Activated CD8-positive, alpha-beta memory T cell treated with anti-CD3 and anti-CD28 coated beads, Interleukin-2, amount 50 U/mL, for 24 hours (primary cell): Measurements from ENCODE around the gene HPS6.

Experiments used
- DNase-seq: peaks from one replicate; pipeline ENCODE4 v3.0.0-alpha.2; 2020; ENCODE audit errors: extremely low read depth

The HPS6 gene

DNA sequence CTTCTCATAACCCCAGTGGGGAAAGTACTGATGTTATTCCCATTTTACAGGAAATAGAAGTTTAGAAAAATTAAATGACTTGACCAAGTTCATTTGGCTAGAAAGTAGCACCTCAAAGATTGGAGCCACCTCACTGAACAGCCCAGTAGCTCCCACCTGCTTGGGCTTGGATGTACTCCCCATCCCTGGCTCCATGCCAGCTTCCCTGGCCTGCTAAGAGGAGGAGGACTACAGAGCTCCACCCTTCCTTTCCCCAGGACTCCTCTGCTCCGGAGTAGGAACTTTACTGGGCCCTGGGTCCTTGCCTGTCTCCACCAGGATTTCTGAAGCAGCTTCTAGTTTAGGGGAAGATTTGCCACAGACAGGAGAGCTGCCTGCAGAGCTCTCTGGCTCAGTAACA lies 3.1 kb downstream of the HPS6 start:
- DNase-seq: no peak

DNA sequence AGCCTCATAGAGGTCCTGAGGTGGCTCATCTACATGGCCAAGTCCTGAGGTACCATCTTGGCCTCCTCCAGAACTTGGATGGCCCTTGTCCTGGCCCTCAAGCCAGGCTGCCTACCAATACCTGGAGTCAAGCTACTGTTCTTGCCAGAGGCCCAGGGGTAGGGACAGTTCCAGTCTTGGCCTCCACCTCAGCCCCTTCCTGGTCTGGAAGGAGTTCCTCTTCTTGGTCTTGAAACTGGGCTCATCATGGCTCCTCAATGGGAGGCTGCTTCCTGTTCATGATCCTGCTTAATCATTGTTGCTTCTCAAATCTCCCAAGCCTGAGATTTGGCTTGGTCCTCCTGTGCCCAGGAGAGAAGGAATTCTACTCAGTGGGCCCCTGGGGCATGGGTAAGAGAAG lies 3.9 kb downstream of the HPS6 start:
- no peak for DNase-seq

DNA sequence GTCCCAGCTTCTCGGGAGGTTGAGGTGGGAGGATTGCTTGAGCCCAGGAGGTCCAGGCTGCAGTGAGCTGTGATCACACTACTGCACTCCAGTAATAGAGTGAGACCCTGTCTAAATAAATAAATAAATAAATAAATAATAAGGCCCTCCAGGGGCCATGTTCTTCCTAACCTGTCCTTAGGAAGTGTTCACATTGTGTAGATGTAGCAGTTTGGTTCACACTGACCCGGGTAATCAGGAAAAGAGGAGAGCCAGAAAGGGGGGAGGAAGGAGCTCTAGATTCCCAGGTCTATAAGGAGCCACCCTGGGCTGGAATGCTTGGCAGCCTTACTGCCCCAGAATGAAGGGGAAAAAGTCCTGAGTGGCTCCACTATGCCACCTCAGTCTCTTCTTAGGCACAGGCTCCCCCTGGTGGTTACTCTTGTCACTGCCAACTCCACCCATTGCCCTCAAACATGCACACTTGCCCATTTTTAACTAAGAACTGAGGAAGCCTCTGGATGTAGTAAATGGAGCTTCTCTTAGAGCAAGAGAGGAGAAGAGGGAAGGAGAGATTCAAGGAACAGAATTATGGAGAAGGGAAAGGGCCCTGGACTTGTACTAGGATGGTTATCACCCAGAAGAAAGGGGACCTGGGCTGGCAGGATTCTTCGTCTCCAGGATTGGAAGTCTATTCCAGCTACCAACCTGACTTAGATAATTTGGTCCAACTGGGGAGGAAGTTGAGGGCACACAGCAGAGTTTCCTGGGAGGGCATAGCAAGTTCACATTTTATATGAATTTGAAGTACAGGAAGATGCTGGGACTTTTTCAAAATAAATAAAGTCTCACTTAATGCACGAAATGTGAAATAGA lies 7.8 kb downstream of the HPS6 start:
- peak; percentile 44 for DNase-seq

DNA sequence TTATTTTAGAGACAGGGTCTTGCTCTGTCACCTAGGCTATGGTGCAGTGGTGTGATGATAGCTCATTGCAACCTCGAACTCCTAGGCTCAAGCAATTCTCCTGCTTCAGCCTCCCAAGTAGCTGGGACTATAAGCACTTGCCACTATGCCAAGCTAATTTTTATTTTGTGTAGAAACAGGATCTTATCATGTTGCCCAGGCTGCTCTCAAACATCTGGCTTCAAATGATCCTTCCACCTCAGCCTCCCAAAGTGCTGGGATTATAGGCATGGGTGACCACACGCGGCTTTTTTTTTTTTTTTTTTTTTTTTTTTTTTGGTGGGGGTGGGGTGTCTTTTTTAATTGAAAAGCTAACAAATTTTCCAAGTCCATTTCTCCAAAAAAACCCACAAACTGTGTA lies 18.4 kb downstream of the HPS6 start:
- no peak for DNase-seq

DNA sequence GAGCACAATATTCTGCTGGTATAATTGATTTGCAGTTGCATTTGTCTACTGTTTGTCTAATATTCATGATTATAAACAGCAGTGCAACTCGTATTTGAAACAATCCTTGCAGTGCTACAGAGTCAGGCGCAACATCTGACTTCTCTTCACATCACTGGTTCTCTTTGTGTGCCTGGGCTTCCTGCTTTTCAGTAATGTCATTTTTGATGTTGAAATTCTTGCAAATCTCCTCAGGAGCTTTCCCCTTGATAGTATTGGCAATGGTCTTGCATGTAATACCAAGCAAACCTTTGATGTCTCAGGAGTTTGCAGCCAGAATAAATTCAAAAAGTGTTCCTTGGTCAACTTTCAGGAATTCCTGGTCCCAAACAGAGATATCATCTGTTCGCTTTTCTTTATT lies 20.2 kb downstream of the HPS6 start:
- DNase-seq: no peak

DNA sequence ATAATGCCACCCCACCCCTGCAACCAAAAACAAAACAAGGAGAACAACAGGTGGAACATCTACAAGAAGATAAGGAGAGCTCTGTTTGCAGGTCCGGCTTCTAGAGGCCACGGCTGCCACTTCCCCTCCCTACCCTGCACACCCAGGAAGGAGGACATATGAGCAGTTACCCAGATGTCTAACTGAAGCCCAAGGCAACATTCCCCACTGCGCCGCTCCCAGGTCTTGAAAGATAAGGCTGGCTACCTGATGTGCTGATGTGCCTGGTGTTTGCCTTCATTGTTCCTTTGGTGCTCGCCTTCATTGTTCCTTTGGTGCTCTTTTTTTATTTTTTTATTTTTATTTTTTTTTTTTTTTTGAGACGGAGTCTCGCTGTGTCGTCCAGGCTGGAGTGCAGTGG lies 21.0 kb downstream of the HPS6 start:
- no peak for DNase-seq

DNA sequence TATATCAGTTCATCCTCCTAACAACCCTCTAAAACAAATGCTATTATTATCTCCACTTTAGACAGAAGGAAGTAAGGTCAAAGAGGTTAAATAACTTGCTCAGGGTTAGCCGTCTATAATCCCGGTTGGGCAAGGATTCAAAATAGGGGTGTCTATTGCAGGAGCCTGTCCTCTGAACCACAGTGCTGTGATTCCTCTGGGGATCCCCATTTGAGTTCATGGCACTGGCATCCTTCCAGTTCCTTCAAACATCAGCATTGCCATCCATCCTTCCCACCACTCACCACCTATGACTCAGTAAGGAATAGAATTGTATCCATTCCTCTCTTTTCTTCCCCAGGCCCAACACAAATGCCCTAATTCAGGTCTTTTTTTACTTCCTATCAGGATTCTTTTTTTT lies 25.6 kb downstream of the HPS6 start:
- no peak for DNase-seq

DNA sequence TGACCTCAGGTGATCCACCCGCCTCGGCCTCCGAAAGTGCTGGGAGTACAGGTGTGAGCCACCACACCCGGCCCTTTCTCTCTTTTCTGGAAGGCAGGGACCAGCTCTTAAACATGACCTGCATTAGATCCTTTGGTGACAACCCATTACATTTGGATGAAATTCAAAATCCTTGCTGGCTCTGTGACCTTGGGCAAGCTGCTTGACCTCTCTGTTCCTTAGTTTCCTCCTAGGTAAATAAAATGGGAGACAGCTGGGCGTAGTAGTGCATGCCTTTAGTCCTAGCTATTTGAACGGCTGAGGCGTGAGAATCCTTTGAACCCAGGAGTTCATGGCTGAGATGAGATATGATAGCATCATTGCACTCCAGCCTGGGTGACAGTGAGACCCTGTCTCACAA lies 31.3 kb downstream of the HPS6 start:
- no peak for DNase-seq

DNA sequence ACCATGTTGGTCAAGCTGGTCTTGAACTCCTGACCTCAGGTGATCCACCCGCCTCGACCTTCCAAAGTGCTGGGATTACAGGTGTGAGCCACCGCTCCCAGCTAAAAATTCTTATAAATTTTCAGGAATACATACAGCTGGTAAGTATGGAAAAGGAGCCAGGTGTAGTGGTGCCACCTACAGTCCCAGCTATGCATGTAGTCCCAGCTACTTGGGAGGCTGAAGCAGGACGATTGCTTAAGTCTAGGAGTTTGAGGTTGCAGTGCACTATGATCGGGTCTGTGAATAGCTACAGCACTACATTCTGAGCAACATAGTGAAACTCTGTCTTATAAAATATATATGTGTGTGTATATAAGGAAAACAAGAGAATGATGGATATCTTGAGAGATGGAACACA lies 36.0 kb downstream of the HPS6 start:
- DNase-seq: no peak

DNA sequence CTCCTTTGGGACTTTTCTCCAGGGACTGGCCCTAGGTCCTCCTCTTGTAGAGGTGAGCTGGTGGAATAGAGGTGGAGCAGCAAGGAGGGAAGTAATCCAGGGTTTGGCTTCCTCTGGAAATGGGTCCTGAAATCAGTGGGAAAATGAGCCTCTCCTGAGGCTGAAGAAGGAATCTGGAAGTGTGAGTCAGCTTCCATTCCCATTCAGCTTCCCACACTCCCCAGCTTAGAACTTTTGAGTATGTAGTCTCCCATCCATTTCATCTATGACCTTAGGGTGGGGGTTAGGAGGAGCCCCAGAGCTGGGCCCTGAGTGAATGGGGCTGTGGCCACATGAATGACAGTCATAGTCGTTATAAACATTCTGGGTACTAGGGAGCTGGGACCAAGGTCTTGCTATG lies 37.3 kb downstream of the HPS6 start:
- no peak for DNase-seq

DNA sequence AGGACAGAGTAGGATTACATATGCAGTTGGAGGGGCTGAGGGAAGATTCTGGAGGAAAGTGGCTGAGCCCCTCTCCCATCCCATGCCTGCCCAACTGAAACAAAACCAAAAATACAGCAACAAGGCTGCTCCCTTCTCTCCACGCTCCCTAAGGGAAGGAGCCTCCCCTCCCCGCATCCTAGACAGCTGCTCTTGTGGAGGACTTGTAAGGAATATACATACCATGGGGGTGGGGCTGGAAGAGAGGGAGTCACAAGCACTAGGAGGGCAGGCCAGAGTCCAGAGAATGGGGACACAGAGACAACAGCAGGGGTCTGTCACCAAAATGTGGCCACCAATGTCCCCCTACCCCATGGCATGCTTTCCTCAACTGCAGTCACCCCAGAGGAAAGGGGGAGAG lies 41.8 kb downstream of the HPS6 start:
- DNase-seq: no peak

DNA sequence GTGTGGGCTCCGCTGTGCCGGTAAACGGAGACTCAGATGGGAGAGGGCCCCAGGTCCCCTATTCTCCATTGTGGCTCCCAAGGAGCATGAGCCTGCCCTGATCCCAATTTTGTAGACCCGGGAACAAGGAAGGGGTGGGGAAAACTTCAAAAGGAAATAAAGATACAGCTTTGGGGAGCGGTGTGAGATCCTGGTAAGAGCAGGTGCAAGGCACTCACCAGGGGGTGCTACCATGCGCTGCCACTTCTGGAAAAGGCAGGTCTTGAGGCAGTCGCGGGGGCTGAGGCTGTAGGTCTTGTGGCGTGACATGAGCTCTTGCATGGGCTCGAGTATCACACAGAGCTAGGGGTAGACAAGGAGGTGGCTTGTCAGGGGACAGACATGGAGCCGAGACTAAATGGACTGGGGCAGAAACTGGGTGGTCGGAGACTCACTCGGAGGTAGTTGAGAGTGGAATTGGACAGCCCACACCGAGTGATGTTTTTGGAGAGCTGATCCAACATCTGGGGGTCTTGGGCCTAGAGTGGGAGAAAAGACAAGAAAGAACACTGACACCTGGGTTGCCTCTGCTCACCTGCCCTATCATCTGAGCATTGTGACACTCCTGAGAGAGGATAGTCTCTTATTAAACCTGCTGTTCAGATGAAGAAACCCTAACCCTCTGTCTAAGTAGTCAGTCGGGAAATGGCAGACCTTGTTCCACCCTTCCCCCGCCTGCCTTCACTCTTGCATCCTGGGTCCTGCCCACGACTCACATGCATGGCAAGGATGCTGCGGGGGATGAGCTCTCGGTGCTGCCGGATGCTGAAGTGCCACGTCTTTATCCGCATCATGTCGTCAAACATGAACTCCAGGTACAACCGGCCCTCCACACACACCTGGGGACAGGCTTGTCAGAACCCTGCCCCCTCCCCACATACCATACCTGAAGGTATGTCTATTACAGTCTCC lies 44.3 kb downstream of the HPS6 start:
- DNase-seq: no peak

DNA sequence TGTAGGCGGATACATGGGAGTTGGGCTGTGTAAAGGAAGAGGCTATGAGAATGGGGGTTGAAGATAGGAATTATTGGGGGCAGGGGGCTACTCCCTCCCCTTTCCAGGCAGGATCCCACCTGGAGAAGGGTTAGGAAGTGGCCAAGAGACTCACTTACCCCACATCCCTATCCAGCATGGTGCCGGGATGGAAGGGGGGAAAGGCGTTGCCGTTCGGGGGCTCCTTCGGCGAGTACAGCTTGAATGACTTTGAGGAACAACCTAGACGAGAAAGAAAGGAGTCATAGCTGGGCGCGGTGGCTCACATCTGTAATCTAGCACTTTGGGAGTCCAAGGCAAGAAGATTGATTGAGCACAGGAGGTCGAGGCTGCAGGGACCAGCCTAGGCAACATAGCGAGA lies 46.1 kb downstream of the HPS6 start:
- no peak for DNase-seq

DNA sequence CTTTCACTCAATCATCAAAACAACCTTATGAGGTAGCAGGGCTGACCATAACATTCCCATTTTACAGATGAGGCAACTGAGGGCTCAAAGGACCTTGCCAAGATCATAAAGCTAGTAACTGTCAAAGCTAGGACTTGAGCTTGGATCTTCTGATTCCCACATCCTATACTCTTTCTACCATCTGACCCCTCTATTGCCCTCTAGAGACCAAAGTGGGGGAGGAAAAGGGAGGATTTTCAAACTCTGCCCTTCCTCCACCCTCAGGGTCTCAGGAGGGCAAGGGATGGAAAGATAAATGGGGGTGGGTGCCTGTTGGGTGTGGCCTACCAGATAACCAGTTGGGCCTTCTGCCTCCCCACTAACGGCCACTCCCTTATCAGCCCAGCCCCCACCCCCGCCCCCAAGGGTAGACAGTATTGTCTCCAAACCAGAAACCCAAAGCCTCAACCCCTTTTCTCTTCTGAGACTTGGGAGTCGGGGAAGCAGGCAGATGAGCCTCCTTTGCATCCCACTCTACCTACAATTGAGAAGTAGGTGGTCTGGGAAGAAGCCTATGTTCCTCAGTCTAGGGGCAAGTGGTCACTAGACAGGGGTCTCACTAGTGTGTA lies 47.2 kb downstream of the HPS6 start:
- no peak for DNase-seq

DNA sequence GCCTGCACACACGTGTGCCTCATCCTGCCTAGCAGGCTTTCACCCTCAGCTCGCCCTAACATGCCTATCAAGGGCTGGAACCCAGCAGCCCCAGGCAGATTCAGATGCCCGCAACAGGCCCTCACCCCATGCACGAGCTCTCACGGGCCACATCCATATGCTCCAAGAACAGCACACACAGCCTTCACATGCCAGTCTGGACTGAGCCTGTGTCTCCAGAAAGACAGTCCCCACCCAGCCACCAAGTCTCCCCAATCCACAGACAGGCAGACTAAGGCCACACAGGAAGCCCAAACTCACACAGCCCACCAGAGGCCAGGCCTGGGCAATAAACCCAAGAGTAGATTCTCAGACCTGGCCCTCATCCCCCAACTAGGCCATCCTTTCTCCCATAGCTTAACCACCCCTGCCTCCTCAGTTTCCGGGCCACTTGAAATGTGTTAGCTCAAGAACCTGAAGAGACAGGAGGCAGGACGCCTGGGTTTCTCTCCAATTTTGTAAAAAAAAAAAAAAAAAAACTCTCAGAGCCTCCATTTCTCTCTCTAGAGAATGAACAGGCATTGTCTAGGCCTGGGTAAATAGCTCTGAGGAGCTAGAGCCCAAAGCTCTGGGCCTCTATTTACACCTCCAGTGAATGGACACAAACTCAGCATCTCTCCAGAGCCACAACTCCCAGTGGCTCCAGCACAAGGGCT lies 48.3 kb downstream of the HPS6 start:
- DNase-seq: no peak

DNA sequence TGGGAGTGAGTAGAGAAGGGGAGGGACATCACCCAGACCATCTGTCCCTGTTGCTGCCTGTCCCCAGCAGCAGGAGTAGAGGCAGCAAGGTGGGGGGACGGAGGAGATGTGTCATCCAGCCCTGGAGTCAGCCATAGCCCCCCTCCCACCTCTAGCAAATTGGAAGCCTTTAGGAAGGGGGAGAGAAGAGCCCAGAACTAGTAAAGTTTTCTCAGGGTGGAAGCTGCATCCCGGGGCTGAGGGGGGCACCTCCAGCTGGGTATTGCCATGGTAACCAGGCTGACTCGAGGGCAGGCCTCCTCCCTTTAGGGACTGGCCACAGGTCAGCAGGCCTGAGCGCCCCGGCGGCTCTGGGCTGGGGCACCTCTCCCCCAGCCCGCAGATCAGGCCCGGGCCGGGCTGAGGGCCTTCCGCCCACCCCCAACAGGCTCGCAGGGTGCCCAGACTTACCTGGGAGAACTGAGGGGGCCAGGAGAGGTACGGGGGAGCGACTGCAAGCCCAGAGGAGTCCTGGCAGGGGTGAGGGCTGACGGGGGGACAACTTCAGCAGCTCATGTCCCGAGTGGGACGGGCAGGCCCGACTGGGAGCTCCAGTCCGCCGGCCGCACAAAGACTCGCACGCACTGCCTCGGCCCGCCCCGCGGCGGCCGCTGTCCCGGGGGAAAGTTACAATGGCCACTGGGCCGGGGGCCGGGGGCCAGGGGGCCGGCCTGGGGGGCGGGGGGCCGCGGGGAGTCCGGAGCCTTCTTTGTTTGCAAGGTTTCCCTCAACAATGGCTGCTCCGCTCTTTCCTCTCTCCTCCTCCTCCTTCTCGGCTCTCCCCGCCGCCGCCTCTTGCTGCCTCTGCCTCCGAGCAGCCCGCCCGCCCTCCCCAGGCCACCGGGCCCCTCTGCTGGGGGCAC lies 49.1 kb downstream of the HPS6 start:
- no peak for DNase-seq

DNA sequence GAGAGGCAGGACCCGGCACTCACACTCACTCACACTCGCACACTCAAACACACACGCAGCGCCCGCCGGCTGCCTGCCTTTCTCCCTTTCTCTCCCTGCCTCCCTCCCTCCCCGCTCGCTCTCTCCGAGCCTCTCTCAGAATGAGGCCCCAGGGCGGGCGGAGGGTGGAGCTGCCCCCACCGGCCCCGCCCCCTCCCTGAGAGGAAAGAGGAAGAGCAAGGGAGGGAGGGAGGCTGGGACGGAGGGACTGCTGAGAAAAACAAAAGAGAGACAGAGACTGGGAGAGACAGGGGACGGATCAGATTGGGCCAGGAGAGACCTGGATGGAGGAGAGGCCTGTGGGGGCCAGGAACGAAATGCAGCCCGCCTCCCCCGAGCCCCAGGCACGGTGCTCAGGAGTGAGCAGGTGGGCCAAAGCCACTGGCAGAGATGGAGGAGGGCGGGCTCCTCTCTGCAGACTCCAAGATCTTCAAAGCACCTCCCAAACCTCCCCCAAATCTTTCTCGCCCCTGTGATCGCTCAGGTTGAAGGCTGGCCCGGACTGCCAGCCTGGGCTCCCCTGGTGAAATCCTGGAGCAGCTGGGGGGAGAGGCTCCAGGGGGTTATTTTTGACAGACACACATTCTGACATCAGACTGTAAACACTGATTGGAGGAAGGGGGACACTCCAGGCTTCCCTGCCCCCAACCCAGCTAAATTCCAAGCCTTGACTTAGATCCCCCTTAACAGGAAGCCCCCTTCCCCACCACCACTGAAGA lies 49.9 kb downstream of the HPS6 start:
- no peak for DNase-seq

DNA sequence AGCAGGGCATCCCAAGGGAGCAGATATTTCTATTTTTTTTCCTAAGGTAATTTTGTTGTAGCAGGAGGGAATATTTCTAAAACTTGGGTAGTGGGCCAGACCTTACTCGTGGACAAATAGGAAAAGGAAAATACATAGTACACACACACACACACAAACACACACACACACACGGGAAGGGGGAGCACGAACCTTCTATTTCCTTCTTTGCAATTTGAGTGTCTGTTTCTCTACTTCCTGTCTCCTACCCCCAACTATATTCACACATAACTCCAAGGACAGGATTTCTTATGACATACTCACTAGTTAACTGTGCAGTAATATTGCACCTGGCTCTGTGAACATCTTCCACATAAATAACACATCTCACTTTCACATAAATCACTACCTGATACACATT lies 50.6 kb downstream of the HPS6 start:
- no peak for DNase-seq

DNA sequence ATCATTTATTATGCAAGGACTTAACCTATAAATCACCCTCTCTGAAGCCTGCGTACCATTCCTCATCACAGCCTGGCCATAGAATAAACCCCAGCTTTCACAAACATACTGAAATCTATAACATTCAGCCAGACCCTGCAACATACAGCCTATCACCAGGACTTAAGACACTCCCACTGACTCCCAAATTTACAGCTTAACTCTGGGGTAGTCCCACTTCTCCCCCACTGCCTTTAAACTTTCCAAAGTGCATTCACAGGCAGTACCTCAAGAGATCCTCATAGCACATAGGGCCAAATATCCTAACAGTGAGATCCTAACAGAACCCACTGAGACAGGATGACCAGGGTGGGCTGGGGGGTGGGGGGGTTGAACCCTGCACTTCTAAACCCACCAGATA lies 51.5 kb downstream of the HPS6 start:
- no peak for DNase-seq
